Kidney epithelial cell (primary cell): ENCODE data around the gene NCAPG. TPM values are rescaled to one million over a fixed set of nuclear protein-coding genes. Genes with fewer than 3 reads are reported as not detected.
A peak's percentile ranks its signal among the peaks of the same experiment; 100 is the strongest.

Experiments
- DNase-seq: peaks from one replicate; pipeline ENCODE4 v3.0.0-alpha.2; 2010; ENCODE audit warnings: low read depth
- H3K27me3 ChIP-seq: 2 replicates; pipeline ENCODE4 v1.6.0; 2011; ENCODE audit warnings: low read length; ENCODE audit not compliant: control insufficient read depth, insufficient read depth
- H3K36me3 ChIP-seq: 2 replicates; pipeline ENCODE4 v1.5.1; 2011; ENCODE audit warnings: low read length; ENCODE audit not compliant: control insufficient read depth, insufficient read depth
- H3K4me3 ChIP-seq: 2 replicates; pipeline ENCODE4 v1.5.1; 2011; ENCODE audit warnings: low read depth, mild to moderate bottlenecking, control low read depth, low read length
- CTCF ChIP-seq: IDR thresholded peaks from 2 replicates; pipeline ENCODE4 v1.5.1; 2011; ENCODE audit warnings: mild to moderate bottlenecking, moderate library complexity, low read length, control low read depth, inconsistent platforms; ENCODE audit not compliant: insufficient read depth, poor library complexity, severe bottlenecking
- total RNA-seq: library from RNA; depleted of rRNA; stranded (reverse); fragments of >200 nt; gene quantifications from 2 replicates; pipeline ENCODE4 v1.2.3, GENCODE V29; 2015

The NCAPG gene
- total RNA-seq, result 2.7 and 6.2 TPM in 2 replicates

GRCh38 chr4:17810260-17811077 lies at the start of gene NCAPG, which contains the start of gene DCAF16:
Gene NCAPG (plus strand): TSS chr4:17810979. CDS start chr4:17811078, 99 bp downstream.
Gene DCAF16 (minus strand): TSS chr4:17810757. CDS start chr4:17804141, 6,616 bp downstream.
- H3K4me3 ChIP-seq, result peak within 1 kb of the TSS; percentile 94
- DNase-seq, result peak; percentile 90
- no peaks in the 10 kb centered on the region for H3K36me3 ChIP-seq
- H3K27me3 ChIP-seq, result no peaks in the 10 kb centered on the region
- TF ChIP-seq CTCF, result no peak

- TF ChIP-seq CTCF, result no peak
- H3K36me3 ChIP-seq, result no peaks in the 10 kb centered on the region
- H3K27me3 ChIP-seq, result no peaks in the 10 kb centered on the region
- H3K4me3 ChIP-seq, result no peak overlapping the region
- DNase-seq, result no peak
Observed at GRCh38 chr4:17761062-17761461, 49.7 kb upstream of the NCAPG start.

GRCh38 chr4:17762726-17763125 lies 48.1 kb upstream of the NCAPG start:
- Histone ChIP-seq H3K4me3 (no peak overlapping the region), H3K36me3 (no peaks in the 10 kb centered on the region), H3K27me3 (no peaks in the 10 kb centered on the region)
- DNase-seq, result no peak
- peak; percentile 32 for TF ChIP-seq CTCF

- H3K4me3 ChIP-seq, result no peak overlapping the region
- TF ChIP-seq CTCF, result no peak
- no peaks in the 10 kb centered on the region for H3K36me3 ChIP-seq
- no peak for DNase-seq
- H3K27me3 ChIP-seq, result no peaks in the 10 kb centered on the region
Observed at GRCh38 chr4:17763416-17763815, 47.4 kb upstream of the NCAPG start.

- no peak for TF ChIP-seq CTCF
- no peak overlapping the region for H3K4me3 ChIP-seq
Observed at GRCh38 chr4:17763931-17764330, 46.8 kb upstream of the NCAPG start.

More at GRCh38 chr4:17763931-17764330, 46.8 kb upstream of the NCAPG start:
- DNase-seq, result no peak
- H3K36me3 ChIP-seq, result no peaks in the 10 kb centered on the region
- H3K27me3 ChIP-seq, result no peaks in the 10 kb centered on the region
